Measurements from ENCODE around the gene EPB42.
"Not testable (repeated sequence)": the region's sequence is repeated elsewhere in the genome, so short reads cannot be mapped to it uniquely, and the experiment has no call there.

EPB42 gene

DNA sequence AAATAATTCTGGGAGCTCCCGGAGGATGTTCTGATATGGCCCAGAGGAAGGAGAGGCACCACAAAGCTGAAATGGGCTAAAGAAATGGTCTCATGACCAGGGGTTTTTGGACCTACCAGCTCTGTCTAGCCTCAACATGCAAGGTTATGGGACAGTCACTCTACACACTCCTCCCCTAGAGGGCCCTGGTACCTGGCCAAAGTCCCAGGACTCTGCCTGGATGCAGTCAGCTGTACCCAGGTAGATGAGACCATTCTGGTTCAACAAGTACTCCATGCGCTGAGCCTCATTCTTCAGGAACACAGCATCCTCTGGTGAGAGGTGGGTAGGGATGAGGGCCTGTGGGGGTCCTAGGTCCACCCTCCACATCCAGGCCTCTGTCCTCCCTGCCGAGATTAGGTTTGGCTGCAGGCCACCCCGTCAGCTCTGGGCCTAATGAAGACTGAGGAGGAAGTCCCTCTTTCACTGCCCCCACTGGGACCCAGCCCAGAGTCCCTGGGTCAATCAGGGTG lies 9.5 kb downstream of the EPB42 start:
- DNase-seq, result no peak

DNA sequence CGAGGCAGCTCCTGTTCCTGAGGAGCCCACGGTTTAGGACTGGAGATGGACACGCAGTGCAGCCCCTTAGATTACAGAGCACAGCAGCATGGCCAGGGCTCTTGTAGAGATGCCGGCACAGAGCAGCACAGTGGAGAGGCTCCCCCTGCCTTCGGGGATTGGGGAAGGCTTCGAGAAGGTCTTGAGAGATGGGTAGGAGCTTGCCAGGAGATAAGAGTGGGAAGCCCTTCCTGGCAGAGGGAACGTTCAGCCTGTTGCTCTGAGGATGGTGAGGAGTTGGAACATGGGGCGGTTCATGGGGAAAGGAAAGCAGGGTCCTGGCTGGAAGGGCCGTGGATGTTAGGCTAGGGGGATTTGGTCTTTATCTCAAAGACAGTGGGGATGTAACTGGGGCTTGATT lies 10.0 kb downstream of the EPB42 start:
- DNase-seq, result no peak

DNA sequence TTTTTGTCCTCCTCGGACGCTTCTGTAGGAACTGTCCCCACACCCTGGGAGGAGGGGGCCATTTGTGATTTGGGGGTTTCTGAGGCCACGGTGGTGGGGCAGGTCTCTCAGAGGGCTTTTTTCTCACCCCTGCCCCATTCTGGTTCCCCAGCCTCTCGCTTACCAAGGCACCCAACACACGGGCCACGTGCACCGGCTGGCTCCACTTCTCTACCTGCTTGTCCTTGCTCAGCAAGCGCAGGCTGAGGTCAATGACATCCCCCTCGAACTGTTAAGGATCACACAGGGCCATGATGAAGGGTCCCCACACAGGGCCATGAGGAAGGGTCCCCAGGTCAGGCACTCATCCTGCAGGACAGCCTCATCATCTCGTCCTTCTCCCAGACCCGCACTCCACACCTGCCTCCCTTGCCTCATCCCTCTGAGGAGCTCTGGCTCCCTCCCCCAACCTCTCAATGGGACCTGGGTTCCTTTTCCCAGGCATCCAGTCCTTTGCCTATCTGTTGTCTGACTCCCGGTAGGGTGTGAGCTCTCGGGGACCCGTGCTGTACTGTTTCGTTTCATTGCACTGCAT lies 10.6 kb downstream of the EPB42 start:
- DNase-seq, result no peak

DNA sequence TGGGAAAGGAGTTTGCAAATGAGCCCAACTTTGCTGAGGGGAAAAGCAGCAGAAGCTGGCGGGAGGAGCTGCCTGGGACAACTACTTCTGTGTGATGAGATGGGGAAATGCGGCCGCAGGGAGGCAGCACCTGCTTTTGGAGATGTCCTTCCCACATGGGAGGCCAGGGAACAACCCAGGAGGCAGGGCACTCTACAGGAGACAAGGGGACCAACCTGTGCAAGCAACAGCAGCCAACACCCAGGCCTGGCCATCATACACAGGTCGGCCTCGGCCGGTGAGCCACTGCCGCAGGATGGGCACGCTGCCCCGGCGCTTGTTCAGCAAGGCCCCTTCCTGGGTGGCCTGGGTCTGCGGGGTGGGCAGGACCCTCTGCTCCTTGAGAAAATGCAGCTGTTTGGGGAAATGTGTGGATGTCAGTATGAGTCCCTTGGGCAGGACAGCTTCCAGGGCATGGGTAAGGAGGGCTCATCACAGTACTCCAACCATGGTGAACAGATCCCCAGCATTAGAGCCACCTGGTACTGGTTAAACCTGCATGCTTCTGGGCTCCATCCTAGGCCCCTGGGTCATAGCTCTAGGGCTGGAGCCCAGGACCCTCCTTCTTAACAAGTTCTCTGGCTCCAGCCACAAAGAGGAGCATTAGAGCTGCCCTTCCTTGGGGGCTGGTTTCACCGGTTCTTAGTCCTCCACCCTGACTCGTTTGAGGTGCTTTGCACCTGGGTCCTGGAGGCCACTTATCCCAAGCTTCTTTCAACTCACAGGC lies 11.6 kb downstream of the EPB42 start:
- peak; percentile 11 for DNase-seq

DNA sequence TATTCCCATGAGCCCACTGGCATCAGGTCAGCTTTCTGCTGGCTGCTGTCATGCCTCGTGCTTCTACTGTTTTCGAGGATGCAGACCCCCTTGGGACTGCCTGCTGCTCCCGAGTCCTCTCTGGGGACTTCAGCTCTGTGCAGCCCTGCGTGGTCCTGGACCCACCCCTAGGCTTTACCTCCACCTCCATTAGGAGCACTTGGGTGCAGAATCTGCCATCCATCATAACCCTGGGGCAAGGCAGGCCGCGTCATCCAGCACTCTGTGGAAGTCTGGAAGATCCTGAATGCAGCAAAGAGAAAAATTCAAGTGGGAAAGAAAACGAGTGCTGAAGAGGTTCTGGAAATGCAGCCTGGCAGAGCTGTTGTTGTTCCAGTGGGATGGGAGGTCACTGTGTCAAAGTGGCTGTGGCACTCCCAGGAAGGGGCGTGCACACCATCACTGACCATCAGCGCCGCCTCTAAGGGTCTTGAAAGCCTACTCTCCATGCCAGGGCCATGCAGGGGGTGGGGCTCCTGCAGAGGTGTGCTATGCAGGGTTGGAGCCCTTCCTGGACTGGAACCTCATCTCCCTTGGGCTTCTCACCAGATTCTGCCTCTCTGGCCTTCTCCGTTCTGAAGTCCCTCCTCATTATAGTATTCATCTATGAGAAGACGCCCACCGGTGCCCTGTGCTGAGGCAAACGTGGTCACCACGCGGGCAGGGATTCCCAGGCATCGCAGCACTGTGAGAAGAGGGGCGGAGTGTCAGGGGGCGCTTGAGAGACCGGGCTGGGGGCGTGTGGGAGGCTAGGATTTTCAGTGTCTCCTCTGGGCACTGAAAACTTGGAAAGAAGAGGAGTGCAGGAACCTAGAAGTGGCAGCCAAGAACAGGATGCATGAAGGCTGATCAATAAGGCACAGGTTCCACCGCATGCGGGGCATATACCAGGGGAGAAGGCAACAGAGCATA lies 12.5 kb downstream of the EPB42 start:
- no peak for DNase-seq

DNA sequence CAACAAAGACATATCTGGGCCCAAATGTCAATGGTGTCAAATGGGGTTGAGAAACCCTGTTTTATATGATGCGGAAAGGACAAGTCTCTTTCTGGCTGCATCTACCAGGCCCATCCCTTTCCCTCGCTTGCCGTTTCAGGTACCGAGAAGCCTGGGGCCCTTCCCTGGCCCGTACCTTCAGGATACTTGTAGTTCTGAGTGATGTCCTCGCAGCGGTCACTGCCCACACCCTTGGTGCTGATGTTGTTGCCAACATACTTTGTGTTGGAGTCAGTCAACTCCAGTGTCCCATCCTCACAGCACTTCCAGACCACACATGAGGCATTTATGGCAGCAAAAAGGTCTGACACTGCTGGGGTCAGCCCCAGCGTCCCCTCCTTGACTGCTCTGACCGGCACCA lies 13.8 kb downstream of the EPB42 start:
- no peak for DNase-seq

DNA sequence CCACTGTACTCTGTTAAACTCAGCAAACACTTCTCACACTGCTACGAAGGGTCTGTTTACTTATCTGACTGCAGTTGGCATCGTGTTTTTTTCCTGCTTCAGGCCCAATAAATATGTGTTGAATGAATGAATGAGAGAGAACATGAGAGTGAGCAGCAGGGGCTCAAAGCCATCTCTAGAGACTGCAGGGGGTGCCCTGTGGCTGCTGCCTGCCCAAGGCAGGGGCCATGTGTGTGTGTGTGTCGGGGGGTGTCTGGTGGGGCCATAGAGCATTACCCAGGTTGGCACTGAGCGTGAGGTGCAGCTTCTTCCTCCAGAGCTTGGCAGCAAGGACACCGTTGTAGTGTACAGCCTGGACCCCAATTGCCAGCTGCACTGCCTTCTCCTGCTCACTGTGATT lies 14.8 kb downstream of the EPB42 start:
- DNase-seq, result no peak

DNA sequence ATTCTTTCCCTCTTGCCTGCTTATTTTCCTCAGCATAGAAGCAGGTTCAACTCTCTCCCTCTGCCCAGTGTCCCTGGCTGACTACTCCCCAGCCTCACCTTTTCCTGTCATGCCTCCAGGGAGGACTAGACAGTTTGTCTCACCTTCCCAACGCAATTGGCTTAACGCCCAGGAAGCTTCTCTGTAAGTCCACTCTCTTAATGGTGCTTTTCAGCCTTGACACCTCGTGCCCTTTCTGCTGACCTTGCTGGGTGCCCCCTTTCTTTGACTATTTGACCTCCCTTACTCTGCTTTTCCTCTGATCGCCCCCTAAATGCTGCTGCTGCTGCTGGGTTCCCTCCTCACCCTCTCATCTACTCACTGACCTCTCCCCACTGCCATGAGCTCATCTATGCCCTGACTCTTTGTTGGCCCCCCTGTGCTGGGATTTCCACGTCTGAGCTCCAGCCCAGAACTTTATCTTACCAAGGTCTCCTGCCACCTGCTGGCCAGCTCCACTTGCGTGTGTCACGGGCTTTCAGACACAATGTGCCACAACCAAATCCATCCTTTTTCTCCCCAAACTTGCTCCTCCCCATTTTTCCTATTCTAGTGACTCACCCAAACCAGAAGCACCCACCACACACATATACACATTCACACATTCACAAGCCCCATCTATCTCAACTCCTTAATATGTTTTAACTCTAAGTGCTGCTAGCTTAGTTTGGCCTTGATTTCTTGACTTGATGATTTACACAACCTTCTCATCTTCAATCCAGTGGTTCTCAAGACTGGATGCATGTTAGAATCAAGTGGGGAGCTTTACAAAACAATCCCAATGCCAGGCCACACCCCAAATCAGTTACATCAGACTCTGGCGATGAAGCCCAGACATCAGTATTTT lies 16.6 kb downstream of the EPB42 start:
- peak; percentile 68 for DNase-seq

DNA sequence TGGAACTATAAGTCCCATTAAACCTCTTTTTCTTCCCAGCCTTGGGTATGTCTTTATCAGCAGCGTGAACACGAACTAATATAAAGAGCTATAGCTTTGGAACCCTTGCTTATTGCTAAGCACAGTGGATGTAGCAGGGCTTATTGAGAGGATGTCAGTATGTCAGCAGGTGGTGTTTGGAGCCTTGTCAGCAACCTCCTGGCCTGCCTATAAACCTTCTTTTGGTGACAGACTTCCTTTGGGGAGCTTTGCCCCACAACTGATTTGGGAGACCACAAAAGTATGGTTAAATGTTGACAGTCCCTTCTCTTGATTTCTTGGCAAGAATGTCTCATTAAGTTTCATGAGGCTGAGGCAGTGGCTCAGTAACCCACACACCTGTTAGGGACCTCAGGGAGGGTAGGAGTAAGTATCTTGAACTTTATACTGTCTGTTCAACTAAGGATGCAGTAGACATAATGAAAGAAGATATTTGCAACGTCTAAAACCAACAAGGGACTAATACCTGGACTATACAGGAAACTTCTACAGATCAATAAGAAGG lies 20.8 kb downstream of the EPB42 start:
- DNase-seq, result no peak

DNA sequence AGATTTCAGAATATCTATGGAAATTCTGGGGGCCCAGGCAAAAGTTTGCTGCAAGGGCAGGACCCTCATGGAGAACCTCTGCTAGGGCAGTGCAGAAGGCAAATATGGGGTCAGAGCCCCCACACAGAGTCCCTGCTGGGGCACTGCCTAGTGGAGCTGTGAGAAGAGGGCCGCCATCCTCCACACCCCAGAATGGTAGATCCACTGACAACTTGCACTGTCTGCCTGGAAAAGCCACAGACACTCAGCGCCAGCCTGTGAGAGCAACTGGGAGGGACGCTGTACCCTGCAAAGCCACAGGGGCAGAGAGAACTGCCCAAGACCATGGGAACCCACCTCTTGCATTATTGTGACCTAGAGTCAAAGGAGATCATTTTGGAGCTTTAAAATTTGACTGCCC lies 21.8 kb downstream of the EPB42 start:
- no peak for DNase-seq

DNA sequence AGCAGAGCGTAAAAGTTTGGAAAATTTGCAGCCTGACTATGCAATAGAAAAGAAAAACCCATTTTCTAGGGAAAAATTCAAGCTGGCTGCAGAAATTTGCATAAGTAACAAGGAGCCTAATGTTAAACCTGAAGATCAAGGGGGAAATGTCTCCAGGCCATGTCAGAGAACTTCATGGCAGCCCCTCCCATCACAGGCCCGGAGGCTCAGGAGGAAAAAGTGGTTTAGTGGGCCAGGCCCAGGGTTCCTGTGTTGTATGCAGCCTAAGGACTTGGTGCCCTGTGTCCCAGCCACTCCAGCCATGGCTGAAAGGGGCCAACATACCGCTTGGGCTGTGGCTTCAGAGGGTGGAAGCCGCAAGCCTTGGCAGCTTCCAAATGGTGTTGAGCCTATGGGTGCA lies 22.3 kb downstream of the EPB42 start:
- DNase-seq, result not testable (repeated sequence)

DNA sequence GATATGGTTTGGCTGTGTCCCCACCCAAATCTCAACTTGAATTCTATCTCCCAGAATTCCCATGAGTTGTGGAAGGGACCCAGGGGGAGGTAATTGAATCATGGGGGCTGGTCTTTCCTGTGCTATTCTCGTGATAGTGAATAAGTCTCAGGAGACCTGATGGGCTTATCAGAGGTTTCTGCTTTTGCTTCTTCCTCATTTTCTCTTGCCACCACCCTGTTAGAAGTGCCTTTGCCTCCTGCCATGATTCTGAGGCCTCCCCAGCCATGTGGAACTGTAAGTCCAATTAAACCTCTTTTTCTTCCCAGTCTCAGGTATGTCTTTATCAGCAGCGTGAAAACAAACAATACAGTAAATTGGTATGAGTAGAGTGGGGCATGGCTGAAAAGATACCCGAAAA lies 23.0 kb downstream of the EPB42 start:
- peak; percentile 43 for DNase-seq

DNA sequence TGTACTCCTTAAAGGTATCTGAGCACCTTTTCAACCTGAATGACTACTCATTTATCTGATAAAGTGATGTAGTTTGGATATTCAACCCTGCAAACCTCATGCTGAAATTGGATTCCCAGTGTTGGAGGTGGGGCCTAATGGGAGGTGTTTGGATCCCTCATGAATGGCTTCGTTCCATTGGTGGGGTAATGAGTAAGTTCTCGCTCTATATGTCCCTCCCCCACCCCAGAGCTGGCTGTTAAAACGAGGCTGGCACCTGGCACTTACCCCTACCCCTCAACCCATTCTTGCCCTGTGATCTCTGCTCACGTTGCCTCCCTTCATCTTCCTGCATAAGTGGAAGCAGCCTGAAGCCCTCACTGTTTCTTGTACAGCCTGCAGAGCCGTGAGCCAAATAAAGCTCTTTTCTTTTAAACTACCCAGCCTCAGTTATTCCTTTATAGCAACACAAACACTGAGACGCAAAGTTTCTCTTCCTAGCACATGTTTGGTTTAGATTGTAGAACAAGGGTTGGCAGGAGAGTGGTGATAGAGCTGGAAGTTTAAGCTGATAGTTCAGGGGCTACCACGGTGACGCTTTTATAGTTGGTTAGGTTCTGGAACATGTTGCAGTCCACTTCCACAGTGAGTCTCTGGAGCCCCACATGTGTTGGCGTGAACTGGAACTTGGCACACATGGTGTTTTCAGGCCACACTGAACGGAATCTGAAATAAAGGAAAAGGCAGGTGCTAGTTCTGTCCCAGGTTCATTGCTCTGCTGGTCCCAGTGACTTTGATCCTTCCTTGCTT lies 23.9 kb downstream of the EPB42 start:
- no peak for DNase-seq

DNA sequence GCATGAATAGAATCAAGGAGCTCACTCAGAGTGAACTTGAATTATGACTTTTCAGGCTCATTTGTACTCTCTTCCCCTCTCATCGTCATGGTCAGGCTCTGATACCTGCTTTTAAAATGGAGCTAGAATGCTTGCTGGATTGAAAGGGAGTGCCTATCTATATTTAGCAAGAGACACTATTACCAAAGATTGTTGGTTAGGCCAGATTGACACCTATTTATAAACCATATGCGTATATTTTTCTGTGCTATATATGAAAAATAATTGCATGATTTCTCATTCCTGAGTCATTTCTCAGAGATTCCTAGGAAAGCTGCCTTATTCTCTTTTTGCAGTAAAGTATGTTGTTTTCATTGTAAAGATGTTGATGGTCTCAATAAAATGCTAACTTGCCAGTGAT lies 26.0 kb downstream of the EPB42 start:
- DNase-seq, result no peak

DNA sequence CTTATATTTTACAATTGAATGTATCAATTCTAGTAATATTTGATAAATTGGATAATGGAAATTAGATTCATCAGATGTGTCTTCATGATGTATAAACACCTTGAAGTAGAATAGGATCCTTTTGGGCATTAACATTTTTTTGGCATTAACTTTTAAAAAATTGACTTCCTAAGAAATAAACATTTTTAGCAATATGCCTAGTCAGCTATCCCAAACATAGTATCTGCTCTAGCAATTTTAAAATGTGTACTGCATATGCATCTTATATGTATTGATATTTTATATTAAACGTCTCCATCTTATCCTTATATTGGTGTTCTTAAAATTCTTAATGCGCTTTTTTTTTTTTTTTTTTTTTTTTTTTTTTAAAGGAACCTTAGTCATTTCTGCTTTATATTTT lies 27.1 kb downstream of the EPB42 start:
- no peak for DNase-seq

DNA sequence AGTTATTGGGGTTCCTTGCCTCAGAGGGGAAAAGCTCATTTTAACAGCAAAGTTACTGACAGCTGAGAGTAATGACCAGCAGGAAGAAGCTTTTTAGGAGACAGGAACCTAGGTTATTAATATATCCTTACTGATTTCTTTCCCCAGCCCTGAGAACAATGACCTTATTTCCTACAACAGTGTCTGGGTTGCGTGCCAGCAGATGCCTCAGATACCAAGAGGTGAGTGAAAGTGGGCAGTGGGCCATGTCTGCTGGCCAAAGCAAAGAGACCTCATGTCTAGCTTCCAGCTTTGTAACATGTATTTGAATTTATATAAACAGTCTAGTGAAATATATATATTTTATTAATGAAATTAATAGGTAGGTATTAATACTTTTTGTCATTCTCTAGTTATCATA lies 30.6 kb downstream of the EPB42 start:
- DNase-seq, result no peak

DNA sequence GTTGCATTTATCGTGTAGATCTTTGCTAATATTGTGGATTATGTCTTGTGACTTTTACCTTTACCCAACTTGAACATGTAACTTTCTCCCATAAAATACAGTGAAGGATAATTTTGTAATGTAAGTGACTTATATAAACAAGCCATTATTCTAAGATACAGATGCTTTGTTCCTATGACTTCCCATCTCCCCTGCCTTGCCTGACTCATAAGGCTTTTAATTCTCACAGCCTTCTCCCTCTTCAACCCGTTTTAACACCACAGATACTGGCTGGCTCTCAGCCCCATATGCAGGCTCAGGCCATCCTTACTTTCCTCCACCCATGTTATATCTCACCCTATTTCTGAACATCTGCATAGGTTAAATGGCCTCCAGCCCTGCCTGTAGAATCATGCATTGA lies 31.5 kb downstream of the EPB42 start:
- no peak for DNase-seq

DNA sequence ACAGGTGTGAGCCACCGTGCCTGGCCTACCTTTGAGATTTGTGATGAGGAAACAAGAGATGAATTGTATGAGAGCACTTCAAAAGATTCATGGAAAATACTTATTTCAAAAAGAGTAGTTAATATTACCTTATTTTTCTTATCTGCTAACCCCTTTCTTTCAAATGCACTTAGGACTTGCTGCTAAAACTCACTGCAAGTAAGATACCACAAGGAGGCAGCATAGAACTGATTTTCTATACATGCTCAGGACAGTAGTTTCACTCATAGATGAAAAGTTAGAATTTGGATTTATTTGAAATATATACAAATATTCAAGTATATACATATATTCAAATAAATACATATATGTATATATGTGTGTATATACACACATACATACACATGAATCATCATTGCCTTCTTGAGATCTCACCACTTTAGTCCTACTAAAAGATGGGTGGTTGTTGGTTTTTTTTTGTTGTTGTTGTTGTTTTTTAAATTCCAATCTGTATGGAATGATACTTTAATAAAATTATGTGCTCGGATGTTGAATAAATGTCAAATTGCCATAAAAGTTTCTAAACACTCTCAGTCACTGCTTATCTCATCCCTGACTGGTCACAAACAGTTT lies 33.2 kb downstream of the EPB42 start:
- peak; percentile 85 for DNase-seq

DNA sequence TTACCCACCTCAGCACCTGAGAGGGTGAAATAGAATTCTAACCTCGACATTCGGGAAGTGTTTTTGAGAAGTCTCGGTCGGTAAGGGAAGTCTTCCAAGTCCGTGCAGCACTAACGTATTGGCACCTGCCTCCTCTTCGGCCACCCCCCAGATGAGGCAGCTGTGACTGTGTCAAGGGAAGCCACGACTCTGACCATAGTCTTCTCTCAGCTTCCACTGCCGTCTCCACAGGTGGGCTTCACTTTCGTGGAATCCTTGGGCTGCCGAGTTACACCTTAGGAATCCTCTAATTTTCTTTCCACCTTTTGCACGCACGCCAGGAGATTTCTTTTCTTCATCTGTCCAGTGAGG lies 34.8 kb downstream of the EPB42 start:
- no peak for DNase-seq

DNA sequence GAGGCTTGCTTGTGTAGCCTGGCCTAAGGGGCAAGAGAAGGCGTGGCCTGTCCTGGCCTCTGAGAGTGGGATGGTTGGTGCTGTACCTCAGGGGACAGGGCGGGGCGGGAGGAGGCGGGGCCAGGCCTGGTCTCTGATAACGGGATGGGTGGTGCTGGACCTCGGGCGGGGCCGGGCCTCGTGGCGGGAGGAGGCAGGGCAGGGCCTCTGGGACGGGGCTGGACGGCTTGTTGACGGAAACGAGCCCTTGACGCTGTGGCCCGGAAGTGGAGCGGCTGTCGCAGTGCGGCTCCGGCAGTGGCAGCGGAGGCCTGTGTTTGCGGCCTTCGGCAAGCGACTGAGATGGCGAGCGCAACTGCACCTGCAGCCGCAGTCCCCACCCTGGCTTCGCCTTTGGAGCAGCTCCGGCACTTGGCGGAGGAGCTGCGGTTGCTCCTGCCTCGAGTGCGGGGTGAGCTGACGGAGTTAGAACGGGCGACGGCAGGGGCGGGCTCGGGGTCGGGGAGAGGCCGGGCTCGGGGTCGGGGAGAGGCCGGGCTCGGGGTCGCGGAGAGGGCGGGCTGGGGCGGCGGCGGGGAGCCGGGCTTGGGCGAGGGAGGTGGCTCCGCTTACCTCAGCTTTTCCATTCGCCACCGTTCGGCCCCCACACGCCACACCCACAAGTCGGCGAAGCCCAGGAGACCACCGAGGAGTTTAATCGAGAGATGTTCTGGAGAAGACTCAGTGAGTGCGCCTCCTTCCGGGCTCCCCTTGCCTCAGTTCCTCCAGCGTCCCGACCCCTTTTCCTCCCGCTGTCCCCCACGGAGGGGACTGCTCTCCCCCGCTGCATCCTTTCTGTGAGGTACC lies 35.4 kb downstream of the EPB42 start, which contains the start of gene CCNDBP1:
Gene CCNDBP1, plus strand, starts transcription at position 247 of the 846 bp plus-strand sequence. Its CDS starts 96 bp downstream, at position 343.
- peak; percentile 98 for DNase-seq

All from OCI-M1 (cell line).